Muscle layer of duodenum (tissue), 2 donors: ENCODE measurements around the gene STK25.
"Not testable (repeated sequence)": the region's sequence is repeated elsewhere in the genome, so short reads cannot be mapped to it uniquely, and the experiment has no call there.

ENCODE experiments used
- H3K27ac ChIP-seq: one replicate; pipeline ENCODE4 v1.7.0; 2013; ENCODE audit warnings: mild to moderate bottlenecking, low read length
- H3K27me3 ChIP-seq: one replicate; pipeline ENCODE4 v1.7.0; 2013; ENCODE audit warnings: low read depth, mild to moderate bottlenecking, control low read depth, low read length
- H3K36me3 ChIP-seq, 2 donors: one replicate each; pipeline ENCODE4 v1.7.0; 2013; ENCODE audit warnings: low read length in 2 of 2, control low read depth in 1 of 2, mild to moderate bottlenecking in 1 of 2; ENCODE audit not compliant: insufficient read depth in 2 of 2, control insufficient read depth in 1 of 2
- H3K4me1 ChIP-seq, 2 donors: one replicate each; pipeline ENCODE4 v1.7.0; 2013; ENCODE audit warnings: low read length in 2 of 2, mild to moderate bottlenecking in 2 of 2, control low read depth in 1 of 2, moderate library complexity in 1 of 2; ENCODE audit not compliant: insufficient read depth in 2 of 2, control insufficient read depth in 1 of 2
- H3K4me3 ChIP-seq, 2 donors: one replicate each; pipeline ENCODE4 v1.7.0; 2013; ENCODE audit warnings: low read length in 2 of 2, low read depth in 1 of 2, mild to moderate bottlenecking in 1 of 2
- H3K9me3 ChIP-seq, 2 donors: one replicate each; pipeline ENCODE4 v1.7.0; 2013; ENCODE audit warnings: low read length in 2 of 2, control low read depth in 1 of 2, mild to moderate bottlenecking in 1 of 2; ENCODE audit not compliant: control insufficient read depth in 1 of 2
- donor health status: healthy.

The STK25 gene

DNA sequence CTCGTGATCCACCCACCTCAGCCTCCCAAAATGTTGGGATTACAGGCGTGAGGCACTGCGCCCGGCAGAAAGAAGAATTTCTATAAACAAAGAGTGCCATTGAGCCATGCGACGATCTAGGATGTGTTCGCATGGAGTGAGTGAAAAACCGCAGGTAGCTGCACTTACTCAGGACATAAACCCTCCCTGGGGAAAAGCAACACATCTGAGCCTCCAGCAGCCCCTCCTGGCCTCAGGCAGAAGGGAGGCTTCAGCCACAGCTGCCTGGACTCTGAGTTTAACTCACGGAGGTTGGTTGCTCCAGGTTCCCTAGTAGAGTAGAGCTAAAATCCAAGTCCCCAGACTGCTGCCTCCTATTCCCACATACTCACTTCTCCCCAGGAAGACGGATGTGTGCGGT lies 11.3 kb upstream of the STK25 start:
- Histone ChIP-seq H3K9me3 (no peaks in the 10 kb centered on the region), H3K27ac (no peak overlapping the region), H3K4me3 (no peak overlapping the region), H3K4me1 (no peaks in the 10 kb centered on the region), H3K27me3 (no peaks in the 10 kb centered on the region), H3K36me3 (no peaks in the 10 kb centered on the region)

DNA sequence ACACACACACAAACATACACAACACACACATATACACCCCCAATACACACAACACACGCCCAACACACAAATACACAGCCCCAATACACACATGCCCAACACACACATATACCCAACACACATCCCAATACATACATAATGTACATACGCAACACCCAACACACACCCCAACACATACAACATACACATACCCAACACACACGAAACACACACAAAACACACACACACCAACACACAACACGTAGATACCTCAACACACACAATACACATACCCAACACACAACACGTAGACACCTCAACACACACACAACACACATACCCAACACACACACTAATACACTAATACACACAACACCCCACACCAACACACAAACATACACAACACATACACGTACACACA lies 8.9 kb upstream of the STK25 start:
- Histone ChIP-seq H3K4me3 (no peak overlapping the region), H3K27me3 (no peaks in the 10 kb centered on the region), H3K27ac (no peak overlapping the region), H3K4me1 (no peaks in the 10 kb centered on the region), H3K36me3 (no peaks in the 10 kb centered on the region), H3K9me3 (no peaks in the 10 kb centered on the region)

DNA sequence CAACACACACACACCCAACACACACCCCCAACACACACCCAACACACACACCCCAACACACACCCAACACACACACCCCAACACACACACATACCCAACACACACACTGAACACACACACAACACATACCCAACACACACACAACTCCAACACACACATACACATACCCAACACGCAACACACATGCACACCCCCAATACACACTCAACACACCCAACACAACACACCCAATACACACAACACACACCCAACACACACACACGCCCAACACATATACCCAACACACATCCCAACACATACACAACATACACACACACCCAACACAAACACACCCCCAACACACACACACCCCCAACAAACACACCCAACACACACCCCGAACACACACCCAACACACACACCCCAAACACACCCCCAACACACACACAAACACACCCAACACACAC lies 8.2 kb upstream of the STK25 start:
- Histone ChIP-seq H3K4me1 (no peaks in the 10 kb centered on the region), H3K9me3 (no peaks in the 10 kb centered on the region), H3K4me3 (no peak overlapping the region), H3K36me3 (no peaks in the 10 kb centered on the region), H3K27me3 (no peaks in the 10 kb centered on the region), H3K27ac (no peak overlapping the region)

DNA sequence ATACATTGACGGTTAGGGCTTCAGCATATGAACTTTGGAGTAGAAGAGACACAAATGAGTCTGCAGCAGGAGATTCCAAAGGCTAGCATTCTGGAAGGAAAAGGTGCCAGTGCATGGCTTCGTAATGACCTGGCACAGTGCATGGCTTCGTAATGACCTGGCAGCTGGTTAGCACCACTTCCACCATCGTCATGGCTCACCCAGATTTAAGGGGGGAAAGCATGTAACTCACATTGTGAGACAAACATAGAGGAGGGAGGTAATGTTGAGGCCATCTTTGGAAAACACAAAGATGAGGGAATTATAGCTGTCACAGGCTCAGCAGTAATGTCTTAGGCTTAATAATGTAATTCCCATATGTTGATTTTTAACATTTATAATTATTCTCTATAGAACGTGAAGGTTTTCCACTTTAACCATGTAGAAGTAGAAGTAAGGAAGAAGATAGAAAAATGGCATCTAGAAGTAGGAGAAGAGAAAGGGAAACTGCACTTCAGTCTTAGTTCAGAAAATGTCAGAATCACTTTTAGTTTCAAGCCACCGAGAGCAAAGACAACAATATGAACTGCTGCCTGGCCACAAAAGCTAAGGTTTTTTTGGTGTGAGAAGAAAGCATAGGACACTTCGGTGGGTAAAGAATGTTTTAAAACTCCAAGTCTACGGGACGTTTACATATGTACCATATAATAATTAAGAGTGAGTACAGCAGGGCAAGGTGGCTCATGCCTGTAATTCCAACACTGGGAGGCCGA lies 6.8 kb upstream of the STK25 start:
- no peaks in the 10 kb centered on the region for H3K9me3 ChIP-seq
- no peaks in the 10 kb centered on the region for H3K36me3 ChIP-seq
- H3K27me3 ChIP-seq: no peaks in the 10 kb centered on the region
- no peak overlapping the region for H3K4me3 ChIP-seq
- no peak overlapping the region for H3K27ac ChIP-seq
- H3K4me1 ChIP-seq: no peaks in the 10 kb centered on the region

DNA sequence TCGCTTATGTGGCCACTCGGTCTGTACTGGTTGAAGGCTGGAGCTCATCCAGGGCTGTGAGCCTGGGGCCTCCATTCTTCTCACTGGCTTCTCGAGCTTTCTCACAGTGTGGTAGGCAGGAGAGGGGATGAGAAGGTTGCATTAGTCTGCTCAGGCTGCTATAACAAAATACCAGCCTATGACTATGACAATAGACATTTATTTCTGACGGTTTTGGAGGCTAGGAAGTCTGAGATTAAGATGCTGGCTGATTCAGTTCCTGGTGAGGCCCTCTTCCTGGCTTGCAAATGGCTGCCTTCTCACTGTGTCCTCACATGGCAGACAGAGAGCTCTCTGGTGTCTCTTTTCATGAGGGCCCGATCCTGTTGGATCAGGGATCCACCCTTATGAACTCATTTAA lies 6.2 kb upstream of the STK25 start:
- Histone ChIP-seq H3K4me1 (peaks cover 0 to 1% of the 10 kb centered on the region in 2 donors), H3K4me3 (no peak overlapping the region), H3K9me3 (no peaks in the 10 kb centered on the region), H3K36me3 (no peaks in the 10 kb centered on the region), H3K27me3 (no peaks in the 10 kb centered on the region), H3K27ac (no peak overlapping the region)

DNA sequence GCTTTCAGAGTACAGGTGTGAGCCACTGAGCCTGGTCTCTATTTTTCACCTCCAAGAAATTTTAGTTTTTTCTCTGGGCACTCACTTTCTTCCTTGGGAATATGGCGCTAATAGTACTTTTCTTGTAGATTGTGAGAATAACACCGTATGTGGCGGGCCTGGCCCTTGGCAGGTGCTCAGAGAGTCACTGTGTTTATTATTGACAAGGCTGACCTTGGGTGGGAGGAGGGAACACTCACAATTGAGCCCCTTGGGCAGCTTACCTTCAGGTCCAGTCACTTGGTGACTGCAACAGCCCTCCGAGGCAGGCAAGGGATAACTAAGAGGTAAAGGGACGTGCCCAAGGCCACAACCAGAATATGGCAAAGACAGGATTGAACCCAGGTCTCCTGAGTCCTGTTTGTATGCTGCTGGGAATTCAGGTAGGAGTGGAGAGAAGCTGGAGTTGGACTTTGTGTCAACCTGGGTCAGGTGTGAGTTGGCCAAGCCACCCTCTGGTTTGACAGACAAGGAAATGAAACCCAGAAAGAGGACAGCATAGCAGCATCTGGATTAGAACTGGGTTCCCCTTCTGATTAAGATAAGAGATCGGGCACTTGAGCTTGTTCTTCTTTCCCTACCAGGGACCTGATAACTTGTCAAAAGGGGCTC lies 2.8 kb upstream of the STK25 start:
- H3K4me1 ChIP-seq: peaks cover 11 to 21% of the 10 kb centered on the region in 2 donors
- no peak overlapping the region for H3K4me3 ChIP-seq
- no peak overlapping the region for H3K27ac ChIP-seq

DNA sequence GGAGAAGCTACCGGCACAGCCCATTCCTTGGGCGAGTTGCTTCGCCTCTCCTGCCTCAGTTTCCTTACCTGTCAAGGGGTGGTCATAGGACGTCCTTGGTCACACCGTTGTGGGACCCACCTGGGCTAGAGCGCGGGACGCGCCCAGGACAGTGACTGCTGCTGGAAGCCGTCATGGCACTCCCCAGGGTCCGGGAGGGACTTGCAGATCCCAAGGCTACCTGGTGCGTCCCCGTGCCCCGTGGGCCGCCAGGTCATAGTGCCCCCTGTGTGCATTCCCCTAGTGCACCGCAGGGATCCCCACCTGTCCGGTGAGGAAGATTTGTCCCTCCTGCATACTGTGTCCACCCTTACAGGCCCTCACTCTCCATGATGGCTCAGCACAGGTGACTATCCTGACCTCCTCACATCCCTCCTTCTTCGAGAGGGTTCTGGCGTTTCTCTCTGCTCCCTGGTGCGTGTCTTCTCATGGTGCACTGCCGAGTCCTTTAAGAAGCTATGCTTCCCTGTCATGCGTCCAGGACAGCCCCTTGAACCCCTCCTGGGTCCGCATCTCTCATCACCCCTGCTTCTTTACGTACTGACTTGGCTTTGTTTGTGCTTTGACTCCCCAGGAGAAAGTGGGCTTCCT lies 886 bp upstream of the STK25 start:
- H3K9me3 ChIP-seq: no peaks in the 10 kb centered on the region
- peak overlapping the region; percentile 63 for H3K27ac ChIP-seq
- H3K27me3 ChIP-seq: no peaks in the 10 kb centered on the region
- peak overlapping the region; percentile 74 to 92 for H3K4me3 ChIP-seq
- H3K4me1 ChIP-seq: peaks cover 14 to 33% of the 10 kb centered on the region in 2 donors
- no peaks in the 10 kb centered on the region for H3K36me3 ChIP-seq

More for the DNA sequence above, 2.8 kb upstream of the STK25 start:
- H3K27me3 ChIP-seq: no peaks in the 10 kb centered on the region
- no peaks in the 10 kb centered on the region for H3K36me3 ChIP-seq
- H3K9me3 ChIP-seq: no peaks in the 10 kb centered on the region

DNA sequence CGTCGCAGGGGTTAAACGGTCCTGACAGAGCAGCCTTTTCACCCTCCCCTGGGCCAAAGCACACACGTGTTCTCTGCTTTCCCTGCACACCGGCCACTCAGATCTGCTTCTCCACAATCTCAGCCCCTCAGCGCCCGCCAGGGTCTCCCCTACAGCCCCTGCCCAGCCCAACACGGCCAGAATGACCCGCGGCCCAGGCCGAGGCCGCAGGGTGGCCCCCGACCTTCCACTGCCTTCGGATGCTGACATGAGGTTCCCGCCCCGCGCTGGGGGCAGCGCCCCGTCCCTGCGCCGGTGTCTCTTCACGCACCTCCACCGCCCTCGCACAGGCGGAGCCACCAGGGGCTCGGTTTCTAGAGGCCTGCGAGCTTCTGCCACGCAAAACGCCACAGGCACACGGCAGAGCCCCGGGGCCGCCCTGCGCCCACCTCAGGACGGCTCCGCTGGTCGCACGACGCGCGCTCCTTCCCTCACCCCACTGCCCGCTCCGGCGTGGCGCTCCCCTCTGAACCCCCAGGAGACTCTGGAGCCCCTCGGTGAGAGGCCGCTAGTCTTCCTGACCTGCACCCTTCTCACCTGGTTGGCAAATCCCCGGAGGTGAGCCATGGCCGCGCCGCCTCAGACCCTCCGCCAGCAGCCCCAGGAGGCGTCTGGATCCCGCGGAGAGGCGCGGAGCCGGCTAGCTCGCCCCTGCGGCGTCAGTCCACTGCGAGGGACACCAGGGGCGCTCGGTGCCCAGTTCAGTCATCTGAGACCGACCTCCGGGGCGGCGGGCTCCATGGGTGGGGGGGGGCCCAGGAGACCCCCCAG lies 749 bp downstream of the STK25 start:
- Histone ChIP-seq H3K27ac (no peak overlapping the region), H3K4me1 (peaks cover 14 to 33% of the 10 kb centered on the region in 2 donors), H3K9me3 (no peaks in the 10 kb centered on the region), H3K27me3 (no peaks in the 10 kb centered on the region), H3K4me3 (peak overlapping the region; percentile 52 to 92), H3K36me3 (no peaks in the 10 kb centered on the region)

DNA sequence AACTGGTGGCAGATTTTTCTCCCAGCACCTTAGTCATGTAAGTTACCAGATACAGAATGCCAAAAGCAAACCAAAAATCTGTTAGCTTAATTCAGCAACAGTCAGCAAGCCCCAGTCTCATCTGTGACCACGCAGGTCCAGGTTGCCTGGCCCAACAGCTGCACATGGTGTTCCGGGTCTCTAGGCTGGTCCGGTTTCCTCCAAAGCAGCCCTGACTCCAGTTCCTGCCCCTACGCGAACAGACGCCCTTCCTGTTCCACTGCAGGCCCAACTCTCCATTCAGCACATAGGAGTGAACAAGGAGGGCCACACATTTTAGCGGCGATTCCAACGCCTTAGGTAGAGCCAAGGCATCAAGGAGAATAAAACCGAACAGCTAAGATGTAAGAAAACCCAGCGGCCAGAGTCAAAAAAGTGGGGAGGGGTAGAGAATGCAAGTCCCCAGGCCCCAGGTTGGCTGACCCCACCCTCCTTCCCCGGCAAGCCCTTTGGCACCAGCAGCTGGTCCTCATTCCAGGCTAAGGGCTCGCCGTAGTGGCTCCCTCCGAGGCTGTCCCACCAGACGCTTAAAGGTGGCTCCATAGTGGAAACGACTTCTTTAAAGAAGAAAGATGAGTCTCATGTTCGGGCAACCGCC lies 1.5 kb downstream of the STK25 start:
- Histone ChIP-seq H3K4me3 (peak overlapping the region; percentile 52 to 92), H3K27me3 (no peaks in the 10 kb centered on the region), H3K27ac (no peak overlapping the region), H3K4me1 (peaks cover 14 to 33% of the 10 kb centered on the region in 2 donors), H3K9me3 (no peaks in the 10 kb centered on the region), H3K36me3 (no peaks in the 10 kb centered on the region)

DNA sequence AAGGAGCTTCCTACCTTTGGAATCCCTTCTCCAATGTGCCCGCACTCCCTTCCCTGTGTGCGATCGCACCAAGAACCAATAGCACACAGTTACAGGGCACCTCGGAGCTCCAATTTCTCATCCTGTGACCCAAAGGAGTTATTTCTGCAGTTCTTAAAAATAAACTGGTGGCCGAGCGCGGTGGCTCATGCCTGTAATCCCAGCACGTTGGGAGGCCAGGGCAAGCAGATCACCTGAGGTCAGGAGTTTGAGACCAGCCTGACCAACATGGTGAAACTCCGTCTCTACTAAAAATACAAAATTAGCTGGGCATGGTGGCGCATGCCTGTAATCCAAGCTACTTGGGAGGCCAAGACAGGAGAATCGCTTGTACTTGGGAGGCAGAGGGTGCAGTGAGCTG lies 2.1 kb downstream of the STK25 start:
- H3K36me3 ChIP-seq, H3K4me3 ChIP-seq, H3K27me3 ChIP-seq, H3K9me3 ChIP-seq, H3K27ac ChIP-seq: not testable (repeated sequence)
- H3K4me1 ChIP-seq: peaks cover 14 to 33% of the 10 kb centered on the region in 2 donors
